AG10803 (cell line): ENCODE data around the gene P2RX6.
A peak's percentile ranks its signal among the peaks of the same experiment; 100 is the strongest.

ENCODE experiments used
- DNase-seq: peaks from one replicate; pipeline ENCODE4 v3.0.0; 2010; ENCODE audit warnings: low read depth
- H3K4me3 ChIP-seq: 2 replicates; pipeline ENCODE4 v1.5.1; 2011; ENCODE audit warnings: mild to moderate bottlenecking, low read length, control low read depth
- CTCF ChIP-seq: conservative IDR thresholded peaks from 2 replicates; pipeline ENCODE4 v1.5.1; 2011; ENCODE audit warnings: mild to moderate bottlenecking, low read length, control low read depth, inconsistent platforms

The P2RX6 gene

DNA sequence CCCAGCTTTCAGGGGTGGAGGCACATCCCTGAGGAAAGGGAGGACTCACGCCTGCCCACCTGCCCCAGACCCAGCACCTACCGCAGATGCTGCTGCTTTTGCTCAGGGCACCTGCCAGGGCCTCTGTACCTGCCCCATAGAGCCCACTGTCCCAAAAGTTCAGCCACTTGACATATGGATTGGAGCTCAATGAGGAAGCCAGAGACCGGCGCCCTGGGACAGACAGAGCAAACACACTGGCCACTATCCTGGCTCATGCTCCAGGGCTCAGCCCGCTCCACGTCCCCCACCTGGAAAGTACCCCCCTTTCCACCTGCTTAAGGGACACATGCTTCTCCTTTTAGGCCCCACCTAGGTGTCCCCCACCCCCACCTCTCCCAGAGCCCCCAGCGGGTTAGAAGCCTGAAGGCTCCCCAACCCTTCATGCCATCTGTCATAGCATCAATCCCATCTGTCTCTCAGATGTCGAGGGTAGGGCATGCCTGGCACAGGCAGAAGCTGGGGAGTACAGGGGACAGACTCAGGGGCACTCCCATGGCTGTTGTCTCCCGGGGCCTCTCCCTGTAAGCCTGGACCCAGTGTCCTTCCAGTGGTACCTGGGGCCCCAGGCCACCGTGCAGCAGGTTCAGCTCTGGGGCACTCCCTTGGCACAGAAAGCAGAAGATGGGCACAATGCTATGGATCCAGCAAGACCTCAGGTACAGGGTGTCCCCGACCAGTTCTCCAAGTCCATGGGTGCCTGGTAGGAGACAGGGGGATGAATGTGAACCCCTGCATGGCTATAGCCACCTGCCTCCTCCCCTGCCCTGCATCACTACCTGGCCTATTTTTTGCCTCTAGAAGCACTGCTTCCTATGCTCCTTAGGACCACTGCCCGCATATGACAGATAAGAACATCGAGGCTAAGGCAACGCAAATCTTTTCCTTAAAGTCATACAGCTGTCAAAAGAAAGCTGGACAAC is 2.2 kb upstream of the P2RX6 start:
- DNase-seq, result no peak
- TF ChIP-seq CTCF, result no peak
- H3K4me3 ChIP-seq, result no peak overlapping the region

GRCh38 chr22:21013657-21014201 is 1.2 kb upstream of the P2RX6 start:
- TF ChIP-seq CTCF, result no peak
- H3K4me3 ChIP-seq, result peak overlapping the region; percentile 69

DNA sequence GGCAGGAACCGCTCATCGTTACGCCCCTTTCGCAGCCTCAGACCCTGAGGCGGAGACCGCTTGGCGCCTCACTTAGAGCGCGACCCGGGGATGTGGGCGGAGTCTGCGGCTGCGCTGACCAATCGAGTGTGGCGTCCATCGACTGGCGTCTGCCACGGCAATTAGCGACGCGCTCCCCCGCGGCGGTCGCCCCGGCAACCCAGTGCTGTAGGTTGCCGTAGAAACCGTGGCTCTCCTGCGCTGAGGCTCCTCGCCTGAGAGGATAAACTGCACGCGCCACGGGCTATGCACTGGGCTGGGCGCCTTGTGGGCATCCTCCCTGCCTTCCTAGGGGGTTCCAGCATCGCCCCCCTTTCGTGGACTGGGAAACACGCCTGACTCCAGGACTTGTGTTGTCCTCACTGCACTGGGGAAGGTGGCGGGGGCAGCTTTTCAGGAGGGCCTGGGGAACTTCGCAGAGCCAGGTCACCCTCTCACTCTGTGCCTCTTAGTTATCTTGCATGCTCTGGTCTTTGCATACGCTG is 701 bp upstream of the P2RX6 start:
- peak; percentile 83 for DNase-seq
- peak overlapping the region; percentile 69 for H3K4me3 ChIP-seq

More at GRCh38 chr22:21013657-21014201, 1.2 kb upstream of the P2RX6 start:
- DNase-seq, result no peak

GRCh38 chr22:21015466-21016006 is 571 bp downstream of the P2RX6 start:
- no peak for TF ChIP-seq CTCF
- DNase-seq, result no peak
- peak overlapping the region; percentile 69 for H3K4me3 ChIP-seq

More for the DNA sequence above, 701 bp upstream of the P2RX6 start:
- TF ChIP-seq CTCF, result no peak

DNA sequence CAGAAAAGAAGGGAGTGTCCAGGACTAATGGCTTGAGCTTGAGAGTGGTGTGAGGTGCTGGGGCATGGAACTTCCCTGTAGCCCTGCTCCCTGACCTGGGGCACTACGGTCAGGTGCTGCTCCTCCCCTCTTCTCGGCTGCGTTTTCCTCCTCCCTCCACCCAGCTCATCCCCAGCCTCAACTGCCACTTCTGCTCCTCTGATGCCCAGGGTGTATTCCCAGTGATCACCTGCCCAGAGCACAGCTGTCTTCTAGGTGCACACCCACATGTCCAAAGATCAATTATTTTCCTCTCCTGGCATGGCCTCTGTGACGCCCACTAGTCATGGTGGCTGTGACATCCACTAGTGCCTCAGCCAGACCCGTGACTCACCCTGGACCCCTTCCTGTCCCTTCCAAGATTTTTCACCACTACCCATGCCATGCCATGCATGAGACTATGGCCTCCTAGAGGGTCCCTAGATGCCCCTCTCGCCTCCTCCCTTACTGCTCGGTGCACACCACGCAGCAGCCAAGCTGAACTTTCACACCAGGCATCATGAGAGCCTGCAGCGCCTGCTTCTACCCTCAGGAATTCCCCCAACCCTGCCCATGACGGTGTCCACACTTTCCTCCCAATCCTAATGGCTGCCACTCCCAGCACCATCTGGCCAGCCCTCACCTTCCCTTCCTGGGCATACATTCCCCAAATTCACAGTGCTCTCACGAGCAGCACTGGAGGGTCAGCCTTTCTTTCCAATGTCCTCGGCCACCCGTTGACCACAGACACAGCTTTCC is 1.9 kb downstream of the P2RX6 start:
- TF ChIP-seq CTCF, result no peak
- H3K4me3 ChIP-seq, result no peak overlapping the region

GRCh38 chr22:21018314-21018713 is 3.3 kb downstream of the P2RX6 start:
- DNase-seq, result no peak
- no peak overlapping the region for H3K4me3 ChIP-seq
- TF ChIP-seq CTCF, result no peak

More for the DNA sequence above, 1.9 kb downstream of the P2RX6 start:
- DNase-seq, result no peak
